ENCODE results near the gene ZMYM3.

DNA sequence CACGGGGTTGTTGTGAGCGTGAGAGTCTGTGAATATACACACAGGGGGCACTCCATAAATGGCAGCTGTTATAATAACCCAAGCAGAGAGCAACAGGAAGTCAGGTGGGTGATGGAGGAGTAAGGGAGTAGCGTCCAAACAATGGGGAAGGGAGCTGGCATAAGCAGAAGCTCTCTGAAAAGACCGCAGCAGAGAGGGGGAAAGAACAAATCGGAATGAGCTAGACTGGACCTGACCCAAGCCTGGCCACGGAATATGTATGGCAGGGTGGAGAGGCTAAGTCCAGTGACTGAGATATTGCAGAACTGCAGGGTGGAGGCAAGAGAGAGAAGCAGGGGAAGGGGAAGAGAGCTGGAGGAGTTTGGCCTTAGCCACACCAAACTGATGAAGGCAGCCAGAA is 37.5 kb downstream of the ZMYM3 start:
- TF ChIP-seq POLR2A (IDR thresholded peaks at IDR 0.05), result no peak
- TF ChIP-seq, protein P1, sequence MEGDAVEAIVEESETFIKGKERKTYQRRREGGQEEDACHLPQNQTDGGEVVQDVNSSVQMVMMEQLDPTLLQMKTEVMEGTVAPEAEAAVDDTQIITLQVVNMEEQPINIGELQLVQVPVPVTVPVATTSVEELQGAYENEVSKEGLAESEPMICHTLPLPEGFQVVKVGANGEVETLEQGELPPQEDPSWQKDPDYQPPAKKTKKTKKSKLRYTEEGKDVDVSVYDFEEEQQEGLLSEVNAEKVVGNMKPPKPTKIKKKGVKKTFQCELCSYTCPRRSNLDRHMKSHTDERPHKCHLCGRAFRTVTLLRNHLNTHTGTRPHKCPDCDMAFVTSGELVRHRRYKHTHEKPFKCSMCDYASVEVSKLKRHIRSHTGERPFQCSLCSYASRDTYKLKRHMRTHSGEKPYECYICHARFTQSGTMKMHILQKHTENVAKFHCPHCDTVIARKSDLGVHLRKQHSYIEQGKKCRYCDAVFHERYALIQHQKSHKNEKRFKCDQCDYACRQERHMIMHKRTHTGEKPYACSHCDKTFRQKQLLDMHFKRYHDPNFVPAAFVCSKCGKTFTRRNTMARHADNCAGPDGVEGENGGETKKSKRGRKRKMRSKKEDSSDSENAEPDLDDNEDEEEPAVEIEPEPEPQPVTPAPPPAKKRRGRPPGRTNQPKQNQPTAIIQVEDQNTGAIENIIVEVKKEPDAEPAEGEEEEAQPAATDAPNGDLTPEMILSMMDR (IDR thresholded peaks at IDR 0.05), result no peak
- no peak for TF ChIP-seq EP300 (IDR thresholded peaks at IDR 0.05)
